Uterus (tissue), 2 donors: ENCODE data around the gene RSPH9.

Experiments
- CTCF ChIP-seq, 4 experiments: fragments of 200-600 bp in 2 of 4; fragments of 450-650 bp in 2 of 4; sonication (generic) in 2 of 4; IDR thresholded peaks; one replicate each; pipeline ENCODE4 v1.5.1; 2016 to 2019; ENCODE audit warnings: antibody characterized with exemption in 4 of 4, mild to moderate bottlenecking in 2 of 4, moderate library complexity in 1 of 4
- POLR2A ChIP-seq, 2 donors: fragments of 450-650 bp; IDR thresholded peaks; one replicate each; pipeline ENCODE4 v1.6.1; 2016; ENCODE audit warnings: antibody characterized with exemption in 2 of 2, mild to moderate bottlenecking in 1 of 2, moderate library complexity in 1 of 2

GRCh38 chr6:43713643-43714310 lies 68.9 kb downstream of the RSPH9 start:
- no peak for TF ChIP-seq POLR2A (IDR thresholded peaks at IDR 0.05)
- TF ChIP-seq CTCF (IDR thresholded peaks at IDR 0.05), result no peak
